HG03469 (cell line): Measurements from ENCODE around the gene CDK15.

ENCODE experiments used
- ATAC-seq: cut with Tn5 transposase; IDR thresholded peaks from one replicate; pipeline ENCODE4 v1.9.1; 2021; ENCODE audit warnings: mild to moderate bottlenecking, moderate library complexity, moderate number of reproducible peaks; ENCODE audit not compliant: unreplicated experiment

The CDK15 gene

GRCh38 chr2:201906777-201907562, 100.6 kb downstream of the CDK15 start:
- no peak for ATAC-seq

- no peak for ATAC-seq
Observed at GRCh38 chr2:201907563-201907881, 101.2 kb downstream of the CDK15 start.

- no peak for ATAC-seq
Observed at GRCh38 chr2:201908901-201909300, 102.6 kb downstream of the CDK15 start.

- ATAC-seq, result no peak
Observed at GRCh38 chr2:201909348-201909747, 103.0 kb downstream of the CDK15 start.

- no peak for ATAC-seq
Observed at GRCh38 chr2:201909961-201910361, 103.6 kb downstream of the CDK15 start.

GRCh38 chr2:201911372-201911771, 105.0 kb downstream of the CDK15 start:
- no peak for ATAC-seq

GRCh38 chr2:201913201-201913600, 106.9 kb downstream of the CDK15 start:
- no peak for ATAC-seq

GRCh38 chr2:201915446-201915845, 109.1 kb downstream of the CDK15 start:
- no peak for ATAC-seq

GRCh38 chr2:201916565-201916964, 110.2 kb downstream of the CDK15 start:
- no peak for ATAC-seq

- ATAC-seq, result no peak
Observed at GRCh38 chr2:201918616-201919307, 112.4 kb downstream of the CDK15 start.

GRCh38 chr2:201919308-201919634, 112.9 kb downstream of the CDK15 start:
- ATAC-seq, result no peak

- no peak for ATAC-seq
Observed at GRCh38 chr2:201923436-201924328, 117.3 kb downstream of the CDK15 start.

- ATAC-seq, result no peak
Observed at GRCh38 chr2:201924453-201924852, 118.1 kb downstream of the CDK15 start.

GRCh38 chr2:201925056-201925455, 118.7 kb downstream of the CDK15 start:
- ATAC-seq, result no peak

- ATAC-seq, result no peak
Observed at GRCh38 chr2:201926067-201926466, 119.7 kb downstream of the CDK15 start.

GRCh38 chr2:201928363-201928762, 122.0 kb downstream of the CDK15 start:
- ATAC-seq, result no peak

GRCh38 chr2:201929281-201930026, 123.1 kb downstream of the CDK15 start:
- ATAC-seq, result no peak

GRCh38 chr2:201930043-201930442, 123.7 kb downstream of the CDK15 start:
- ATAC-seq, result no peak

GRCh38 chr2:201930831-201931230, 124.5 kb downstream of the CDK15 start:
- ATAC-seq, result no peak

GRCh38 chr2:201931475-201931874, 125.1 kb downstream of the CDK15 start:
- no peak for ATAC-seq

GRCh38 chr2:201931951-201932350, 125.6 kb downstream of the CDK15 start:
- ATAC-seq, result no peak
